HG02571 (cell line): Measurements from ENCODE around the gene SNPH.
A peak's percentile ranks its signal among the peaks of the same experiment; 100 is the strongest.
"Not testable (repeated sequence)": the region's sequence is repeated elsewhere in the genome, so short reads cannot be mapped to it uniquely, and the experiment has no call there.

Source experiments
- ATAC-seq: cut with Tn5 transposase; IDR thresholded peaks from one replicate; pipeline ENCODE4 v1.9.1; 2021; ENCODE audit warnings: mild to moderate bottlenecking, moderate library complexity; ENCODE audit not compliant: unreplicated experiment

The SNPH gene, protein sequence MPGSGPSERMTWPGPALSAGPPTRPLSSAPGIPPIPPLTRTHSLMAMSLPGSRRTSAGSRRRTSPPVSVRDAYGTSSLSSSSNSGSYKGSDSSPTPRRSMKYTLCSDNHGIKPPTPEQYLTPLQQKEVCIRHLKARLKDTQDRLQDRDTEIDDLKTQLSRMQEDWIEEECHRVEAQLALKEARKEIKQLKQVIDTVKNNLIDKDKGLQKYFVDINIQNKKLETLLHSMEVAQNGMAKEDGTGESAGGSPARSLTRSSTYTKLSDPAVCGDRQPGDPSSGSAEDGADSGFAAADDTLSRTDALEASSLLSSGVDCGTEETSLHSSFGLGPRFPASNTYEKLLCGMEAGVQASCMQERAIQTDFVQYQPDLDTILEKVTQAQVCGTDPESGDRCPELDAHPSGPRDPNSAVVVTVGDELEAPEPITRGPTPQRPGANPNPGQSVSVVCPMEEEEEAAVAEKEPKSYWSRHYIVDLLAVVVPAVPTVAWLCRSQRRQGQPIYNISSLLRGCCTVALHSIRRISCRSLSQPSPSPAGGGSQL

DNA sequence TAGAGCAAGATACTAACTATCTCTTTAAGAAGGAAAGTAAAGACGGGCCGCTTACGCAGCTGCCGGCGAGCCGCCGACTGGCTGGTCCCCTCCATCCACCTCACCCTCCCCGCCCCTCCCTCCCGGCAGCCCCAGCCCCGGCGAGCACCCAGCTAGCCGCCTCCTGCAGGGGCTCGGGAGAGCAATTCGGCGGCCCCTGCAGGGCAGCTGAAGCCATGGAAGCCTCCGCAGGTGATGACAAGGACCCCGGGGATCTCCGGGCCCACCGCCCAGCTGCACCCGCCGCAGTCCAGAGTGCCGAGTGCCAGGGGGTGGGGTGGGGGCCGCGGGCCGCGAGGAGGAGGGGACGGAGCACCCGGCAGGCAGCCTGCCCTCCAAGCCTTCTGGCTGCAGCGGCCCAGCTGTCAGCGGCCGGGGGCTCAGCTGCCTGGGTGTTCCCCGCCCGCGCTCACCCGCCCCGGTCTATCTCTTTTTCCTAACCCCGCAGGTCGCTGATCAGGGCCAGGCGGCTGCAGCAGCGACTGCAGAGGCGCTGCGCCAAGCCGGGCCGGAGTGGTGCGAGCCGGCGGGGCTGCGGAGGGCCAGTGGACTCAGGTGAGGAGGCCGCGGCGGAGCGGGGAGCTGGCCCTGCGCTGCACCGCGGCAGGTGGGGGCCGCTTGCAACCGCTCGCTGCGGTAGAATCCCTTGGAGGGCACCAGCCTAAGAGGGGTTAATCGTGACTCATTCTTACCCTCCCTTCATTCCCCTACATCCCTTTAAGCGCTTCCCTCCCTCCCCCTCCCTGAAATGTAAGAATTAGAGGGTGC lies at the start of gene SNPH:
SNPH (plus strand) TSS at position 128 of the 807 bp plus-strand sequence. CDS start 29,946 bp downstream, outside the sequence.
- peak; percentile 61 for ATAC-seq

DNA sequence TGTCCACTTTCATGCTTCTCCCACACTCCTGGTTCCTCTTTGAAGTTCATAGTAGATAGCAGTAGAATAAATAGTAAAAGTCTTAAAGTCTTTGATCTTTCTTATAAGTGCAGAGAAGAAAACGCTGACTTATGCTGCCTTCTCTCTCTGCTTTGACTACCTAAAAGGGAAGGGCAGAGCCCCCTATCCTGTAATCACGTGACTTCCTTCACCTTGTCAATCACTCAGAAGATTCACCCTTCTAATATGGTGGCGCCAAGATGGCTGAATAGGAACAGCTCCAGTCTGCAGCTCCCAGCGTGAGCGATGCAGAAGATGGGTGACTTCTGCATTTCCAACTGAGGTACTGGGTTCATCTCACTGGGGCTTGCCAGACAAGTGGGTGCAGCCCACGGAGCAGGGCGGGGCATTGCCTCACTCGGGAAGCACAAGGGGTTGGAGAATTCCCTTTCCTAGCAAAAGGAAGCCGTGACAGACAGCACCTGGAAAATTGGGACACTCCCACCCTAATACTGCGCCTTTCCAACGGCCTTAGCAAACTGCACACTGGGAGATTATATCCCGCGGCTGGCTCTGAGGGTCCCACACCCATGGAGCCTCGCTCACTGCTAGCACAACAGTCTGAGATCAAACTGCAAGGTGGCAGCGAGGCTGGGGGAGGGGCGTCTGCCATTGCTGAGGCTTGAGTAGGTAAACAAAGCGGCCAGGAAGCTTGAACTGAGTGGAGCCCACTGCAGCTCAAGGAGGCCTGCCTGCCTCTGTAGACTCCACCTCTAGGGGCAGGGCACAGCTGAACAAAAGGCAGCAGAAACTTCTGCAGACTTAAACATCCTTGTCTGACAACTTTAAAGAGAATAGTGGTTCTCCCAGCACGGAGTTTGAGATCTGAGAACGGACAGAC lies 49.3 kb upstream of the SNPH start:
- not testable (repeated sequence) for ATAC-seq

GRCh38 chr20:1222750-1223149 lies 43.3 kb upstream of the SNPH start:
- ATAC-seq: not testable (repeated sequence)

GRCh38 chr20:1224205-1224890 lies 41.7 kb upstream of the SNPH start:
- no peak for ATAC-seq

DNA sequence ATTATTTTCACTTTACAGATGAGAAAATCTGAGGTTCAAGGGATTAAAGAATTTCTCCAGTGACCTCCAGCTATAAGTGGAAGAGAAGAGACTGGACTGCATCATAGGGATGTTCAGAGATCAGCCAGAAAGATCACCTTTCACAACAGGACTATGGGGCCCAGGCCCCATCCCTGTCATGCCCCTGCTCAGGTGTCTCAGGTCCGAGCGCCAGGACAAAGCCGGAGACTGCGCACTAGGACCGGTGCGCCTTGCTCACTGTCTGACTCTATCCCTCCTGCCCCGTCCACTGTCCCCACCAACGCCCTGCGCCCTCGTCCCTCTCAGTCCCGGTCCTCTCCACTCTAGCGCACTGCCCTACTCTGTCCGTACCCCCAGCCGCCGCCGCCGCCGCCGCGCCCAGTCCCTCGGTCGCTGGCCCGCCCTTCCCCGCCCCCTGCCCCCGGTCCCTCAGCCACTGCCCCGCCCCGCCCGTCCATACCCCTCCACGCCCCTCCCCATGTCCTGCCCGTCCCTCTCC lies 40.8 kb upstream of the SNPH start:
- ATAC-seq: no peak

DNA sequence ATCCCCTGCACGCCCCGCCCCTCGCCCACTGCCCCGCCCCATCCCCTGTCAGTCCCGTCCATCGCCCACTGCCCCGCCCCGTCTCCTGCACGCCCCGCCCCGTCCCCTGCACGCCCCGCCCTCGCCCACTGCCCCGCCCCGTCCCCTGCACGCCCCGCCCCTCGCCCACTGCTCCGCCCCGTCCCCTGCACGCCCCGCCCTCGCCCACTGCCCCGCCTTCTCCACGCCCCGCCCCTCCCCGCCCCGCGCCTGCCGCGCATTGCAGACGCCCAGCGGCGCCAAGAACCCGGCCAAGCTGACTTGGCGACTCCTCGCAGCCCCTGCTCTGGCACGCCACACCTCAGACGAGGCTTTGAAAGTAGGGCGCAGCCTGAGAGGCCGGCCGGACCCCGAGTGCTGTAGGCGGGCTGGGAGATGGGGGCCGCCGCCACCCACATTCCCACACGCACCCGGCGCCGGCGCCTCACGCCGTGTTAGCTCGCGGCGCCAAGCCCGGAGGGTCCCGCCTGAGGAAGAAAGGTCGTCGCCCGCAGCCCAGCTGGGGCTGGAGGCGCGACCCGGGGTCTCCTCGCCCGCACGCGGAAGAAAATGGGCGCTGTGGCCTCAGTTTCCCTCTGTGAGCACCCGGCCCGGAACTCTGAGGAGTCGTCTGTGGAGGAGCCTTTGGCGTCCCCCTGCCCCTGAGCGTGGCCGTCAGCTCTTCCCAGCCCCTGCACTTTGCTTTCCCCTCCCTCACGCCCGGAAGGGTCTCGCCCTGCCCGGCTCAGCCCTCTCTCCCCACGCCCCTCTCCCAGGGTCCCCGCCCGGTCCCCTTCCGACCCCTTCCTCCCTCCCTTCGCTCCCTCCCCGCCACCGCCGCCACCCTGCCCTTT lies 40.1 kb upstream of the SNPH start, which contains the start of gene RAD21L1:
RAD21L1 (plus strand) TSS at position 262 of the 872 bp plus-strand sequence. CDS start 2,410 bp downstream, outside the sequence.
- no peak for ATAC-seq

GRCh38 chr20:1229541-1229940 lies 36.6 kb upstream of the SNPH start:
- ATAC-seq: no peak

DNA sequence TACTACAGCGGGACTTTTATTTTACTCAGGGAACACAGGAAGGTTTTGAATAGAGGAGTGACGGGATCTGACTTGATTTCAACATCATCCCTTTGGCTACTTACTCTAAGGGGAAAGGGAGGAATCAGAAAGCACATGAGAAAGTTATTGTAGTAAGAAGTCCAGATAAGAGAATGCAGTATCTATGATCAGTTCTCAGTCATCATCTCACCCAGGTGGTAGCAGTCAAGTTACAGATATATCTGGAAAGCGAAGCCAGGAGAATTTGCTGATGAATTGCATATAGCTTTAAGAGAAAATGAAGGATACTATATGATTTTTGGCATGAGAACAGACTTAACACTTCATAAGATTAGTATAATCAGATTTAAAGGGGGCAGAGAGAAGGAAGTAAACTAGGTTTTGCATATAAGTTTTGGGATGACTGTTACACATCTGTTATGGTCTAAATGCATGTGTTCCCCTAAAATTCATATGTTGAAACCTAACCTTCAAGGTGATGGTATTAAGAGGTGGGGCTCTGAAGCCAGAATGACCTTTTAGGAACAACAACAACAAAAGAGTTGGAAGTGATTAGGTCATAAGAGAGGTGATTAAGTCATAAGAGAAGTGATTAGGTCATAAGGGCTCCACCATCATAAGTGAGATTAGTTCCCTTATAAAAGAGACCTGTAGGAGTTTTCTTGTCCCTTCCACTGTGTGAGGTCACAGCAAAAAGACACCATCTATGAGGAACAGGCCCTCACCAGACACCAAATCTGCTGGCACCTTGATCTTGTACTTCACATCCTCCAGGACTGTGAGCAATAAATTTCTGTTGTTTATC lies 33.6 kb upstream of the SNPH start:
- ATAC-seq: no peak

GRCh38 chr20:1240549-1240948 lies 25.5 kb upstream of the SNPH start:
- no peak for ATAC-seq

GRCh38 chr20:1241456-1241855 lies 24.6 kb upstream of the SNPH start:
- ATAC-seq: no peak

GRCh38 chr20:1242099-1242498 lies 24.0 kb upstream of the SNPH start:
- no peak for ATAC-seq

- ATAC-seq: no peak
Measured at GRCh38 chr20:1242530-1242929, 23.6 kb upstream of the SNPH start.

DNA sequence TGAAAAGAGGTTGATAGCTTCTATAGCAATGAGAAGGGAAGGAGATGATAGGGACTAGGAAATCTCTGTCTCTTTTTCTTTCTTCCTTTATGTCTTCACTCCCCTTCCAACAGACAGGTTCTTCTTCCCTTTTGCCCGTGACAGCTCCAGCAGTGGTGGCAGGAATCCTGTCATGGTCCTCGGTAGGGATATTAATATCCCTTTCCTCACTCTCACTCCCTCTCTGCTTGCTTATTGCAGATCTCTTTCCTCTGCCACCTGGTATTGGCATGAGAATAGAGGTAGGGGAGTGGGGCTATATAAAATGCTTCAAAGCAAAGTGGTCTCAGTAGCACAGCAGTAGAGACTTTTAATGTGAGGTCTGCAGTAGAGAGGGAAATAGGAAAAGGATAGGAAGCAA lies 20.5 kb upstream of the SNPH start:
- no peak for ATAC-seq

DNA sequence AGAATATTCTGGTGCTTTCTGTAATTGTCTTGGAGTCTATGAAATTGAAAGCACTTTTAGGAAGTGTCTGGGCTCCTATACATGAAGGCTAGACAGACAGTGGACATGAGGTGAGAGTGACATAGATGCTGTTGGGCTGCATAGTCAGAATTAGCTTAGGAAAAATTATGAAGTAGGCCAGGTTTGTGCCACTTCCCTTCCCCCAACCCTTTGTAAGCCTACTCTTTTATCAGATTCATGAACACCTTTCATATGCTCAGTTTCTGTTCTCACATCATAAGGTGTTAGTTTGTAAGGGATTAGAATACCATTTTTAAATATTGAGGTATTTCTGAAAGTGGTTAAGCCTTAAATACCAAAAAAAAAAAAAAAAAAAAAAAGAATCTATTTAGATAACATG lies 18.4 kb upstream of the SNPH start:
- ATAC-seq: no peak

DNA sequence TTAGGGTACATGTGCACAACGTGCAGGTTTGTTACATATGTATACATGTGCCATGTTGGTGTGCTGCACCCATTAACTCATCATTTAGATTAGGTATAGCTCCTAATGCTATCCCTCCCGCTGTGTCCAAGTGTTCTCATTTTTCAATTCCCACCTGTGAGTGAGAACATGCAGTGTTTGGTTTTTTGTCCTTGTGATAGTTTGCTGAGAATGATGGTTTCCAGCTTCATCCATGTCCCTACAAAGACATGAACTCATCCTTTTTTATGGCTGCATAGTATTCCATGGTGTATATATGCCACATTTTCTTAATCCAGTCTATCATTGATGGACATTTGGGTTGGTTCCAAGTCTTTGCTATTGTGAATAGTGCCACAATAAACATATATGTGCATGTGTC lies 15.8 kb upstream of the SNPH start:
- not testable (repeated sequence) for ATAC-seq

DNA sequence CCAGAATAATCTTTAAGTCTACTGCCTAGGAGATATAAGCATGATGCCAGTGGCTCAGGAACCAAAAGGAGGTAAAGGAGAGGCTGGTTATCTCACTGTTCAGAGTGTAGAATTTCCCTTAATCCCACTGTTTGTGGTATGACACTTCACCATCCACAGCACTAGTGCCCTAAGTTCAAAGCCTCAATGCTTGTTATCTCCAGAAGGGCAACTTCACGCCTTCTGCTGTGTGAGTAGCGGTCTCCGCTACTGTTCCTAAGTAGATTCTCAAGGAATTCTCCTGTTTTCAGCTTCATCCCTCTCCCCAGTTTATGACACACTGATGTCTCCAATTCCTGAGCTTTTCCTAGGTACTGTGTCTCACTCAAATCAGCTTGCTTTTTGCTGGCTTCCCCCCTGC lies 13.7 kb upstream of the SNPH start:
- ATAC-seq: no peak

GRCh38 chr20:1254254-1254653 lies 11.8 kb upstream of the SNPH start:
- no peak for ATAC-seq

DNA sequence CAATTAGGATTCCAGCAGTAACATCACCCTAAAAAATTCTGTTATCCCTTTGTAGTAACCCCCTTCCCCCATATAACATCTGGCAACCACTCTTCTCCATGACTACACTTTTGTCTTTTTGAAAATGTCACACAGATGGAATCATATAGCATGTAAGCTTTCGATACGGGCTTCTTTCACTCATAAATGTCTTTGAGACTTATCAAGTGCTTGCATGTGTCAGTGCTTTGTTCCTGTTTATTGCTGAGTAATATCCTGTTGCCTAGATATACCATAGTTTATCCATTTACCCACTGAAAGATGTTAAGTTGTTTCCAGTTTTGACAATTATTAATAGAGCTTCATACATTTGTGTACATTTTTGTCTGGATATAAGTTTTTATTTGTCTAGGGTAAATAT lies 10.4 kb upstream of the SNPH start:
- no peak for ATAC-seq
